BJ (cell line): Measurements from ENCODE around the gene ARSB. TPM values are rescaled to one million over a fixed set of nuclear protein-coding genes. Genes with fewer than 3 reads are reported as not detected.

ENCODE experiments used
- CTCF ChIA-PET: fragments of 350-600 bp; formaldehyde crosslinking; extraction: SDS; loops from one replicate; lab custom pipeline; 2021; ENCODE audit warnings: antibody characterized with exemption, inconsistent platforms; lab: Yijun Ruan, JAX
- POLR2A ChIA-PET: fragments of 300-600 bp; sonication (Branson Sonifier 250); formaldehyde crosslinking; extraction: SDS; loops from one replicate; lab custom pipeline; 2021; ENCODE audit warnings: antibody characterized with exemption; lab: Charles Lee
- DNase-seq: peaks from one replicate; pipeline ENCODE4 v3.0.0-alpha.2; 2011; ENCODE audit warnings: low read depth
- H3K27me3 ChIP-seq: 2 replicates; pipeline ENCODE4 v1.6.0; 2011; ENCODE audit warnings: low read length; ENCODE audit not compliant: control insufficient read depth, insufficient read depth
- H3K36me3 ChIP-seq: 2 replicates; pipeline ENCODE4 v1.5.1; 2011; ENCODE audit warnings: low read length; ENCODE audit not compliant: control insufficient read depth, insufficient read depth
- H3K4me3 ChIP-seq: 2 replicates; pipeline ENCODE4 v1.5.1; 2011; ENCODE audit warnings: low read depth, mild to moderate bottlenecking, control low read depth, low read length
- polyA plus RNA-seq: library from polyadenylated mRNA; depleted of rRNA; stranded (reverse); fragments of >200 nt; gene quantifications from 2 replicates; pipeline ENCODE4 v1.2.3, GENCODE V29; 2011
- TF ChIP-seq, protein P1 (sequence below): IDR thresholded peaks from 2 replicates; pipeline ENCODE4 v1.5.1; 2011; ENCODE audit warnings: low read depth, mild to moderate bottlenecking, control low read depth, inconsistent platforms, low read length, moderate library complexity; ENCODE audit not compliant: insufficient read depth

ARSB gene
- polyA plus RNA-seq, 1 experiment = 26.7 TPM

DNA sequence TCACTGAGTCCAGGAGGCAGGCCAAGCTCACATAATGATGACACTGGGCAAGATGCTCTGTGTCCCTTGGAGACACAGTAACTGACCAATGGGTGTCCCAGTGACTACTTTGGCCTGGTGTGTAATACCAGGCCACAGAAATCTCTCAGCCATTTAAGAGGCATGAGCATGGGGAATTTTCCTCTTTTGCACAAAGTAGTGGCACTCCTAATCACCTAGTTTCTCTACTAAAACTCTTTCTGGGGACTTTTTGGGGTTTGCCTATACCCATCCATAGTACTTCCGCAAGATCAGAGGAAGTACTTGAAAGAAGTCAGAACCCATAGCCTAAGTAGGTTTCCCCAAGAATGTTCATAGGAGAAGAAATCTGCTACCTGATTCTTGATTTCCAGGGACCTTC is 161.9 kb downstream of the ARSB start:
- no peak overlapping the region for H3K4me3 ChIP-seq
- CTCF ChIA-PET = interaction anchor here (1.3 kb wide), 2 partner anchors 9 to 12 kb away, joined by 3 to 4 read pairs; no protein-coding TSS in a partner anchor
- POLR2A ChIA-PET = interaction anchor here (0.6 kb wide), 1 partner anchor 487 kb away, joined by 3 read pairs; no protein-coding TSS in a partner anchor
- TF ChIP-seq, protein P1, sequence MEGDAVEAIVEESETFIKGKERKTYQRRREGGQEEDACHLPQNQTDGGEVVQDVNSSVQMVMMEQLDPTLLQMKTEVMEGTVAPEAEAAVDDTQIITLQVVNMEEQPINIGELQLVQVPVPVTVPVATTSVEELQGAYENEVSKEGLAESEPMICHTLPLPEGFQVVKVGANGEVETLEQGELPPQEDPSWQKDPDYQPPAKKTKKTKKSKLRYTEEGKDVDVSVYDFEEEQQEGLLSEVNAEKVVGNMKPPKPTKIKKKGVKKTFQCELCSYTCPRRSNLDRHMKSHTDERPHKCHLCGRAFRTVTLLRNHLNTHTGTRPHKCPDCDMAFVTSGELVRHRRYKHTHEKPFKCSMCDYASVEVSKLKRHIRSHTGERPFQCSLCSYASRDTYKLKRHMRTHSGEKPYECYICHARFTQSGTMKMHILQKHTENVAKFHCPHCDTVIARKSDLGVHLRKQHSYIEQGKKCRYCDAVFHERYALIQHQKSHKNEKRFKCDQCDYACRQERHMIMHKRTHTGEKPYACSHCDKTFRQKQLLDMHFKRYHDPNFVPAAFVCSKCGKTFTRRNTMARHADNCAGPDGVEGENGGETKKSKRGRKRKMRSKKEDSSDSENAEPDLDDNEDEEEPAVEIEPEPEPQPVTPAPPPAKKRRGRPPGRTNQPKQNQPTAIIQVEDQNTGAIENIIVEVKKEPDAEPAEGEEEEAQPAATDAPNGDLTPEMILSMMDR = no peak
- no peak for DNase-seq
- no peaks in the 10 kb centered on the region for H3K27me3 ChIP-seq
- H3K36me3 ChIP-seq = peaks cover 1% of the 10 kb centered on the region; the same call in 1 of the 2 replicates

DNA sequence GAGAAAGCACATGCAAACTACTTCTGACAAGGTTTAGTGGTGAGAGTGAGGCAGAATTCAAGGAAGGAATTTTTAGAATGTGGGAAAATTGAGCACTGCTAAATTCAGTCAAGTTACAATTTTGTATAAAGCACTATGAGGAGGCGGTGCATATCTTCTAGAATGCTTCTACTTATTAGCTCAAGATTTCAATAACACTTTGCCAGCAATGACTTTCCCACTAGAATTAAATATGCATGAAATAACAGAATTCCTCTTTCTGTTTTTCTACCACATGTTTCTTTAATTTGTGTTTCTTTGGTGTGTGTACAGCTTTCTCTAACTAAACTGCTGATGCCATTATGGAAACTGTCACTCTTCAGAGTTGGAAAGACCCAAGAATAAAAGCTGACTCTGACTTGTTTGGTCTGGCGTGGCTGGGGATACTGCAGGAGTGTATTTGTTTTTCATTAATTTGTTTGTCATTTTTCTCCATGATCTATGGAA is 163.5 kb downstream of the ARSB start:
- H3K4me3 ChIP-seq = no peak overlapping the region
- no peak for DNase-seq
- ChIA-PET CTCF (no interaction called here), POLR2A (no interaction called here)
- TF ChIP-seq, protein P1 = no peak
- no peaks in the 10 kb centered on the region for H3K27me3 ChIP-seq
- peaks cover 1% of the 10 kb centered on the region; the same call in 1 of the 2 replicates for H3K36me3 ChIP-seq

DNA sequence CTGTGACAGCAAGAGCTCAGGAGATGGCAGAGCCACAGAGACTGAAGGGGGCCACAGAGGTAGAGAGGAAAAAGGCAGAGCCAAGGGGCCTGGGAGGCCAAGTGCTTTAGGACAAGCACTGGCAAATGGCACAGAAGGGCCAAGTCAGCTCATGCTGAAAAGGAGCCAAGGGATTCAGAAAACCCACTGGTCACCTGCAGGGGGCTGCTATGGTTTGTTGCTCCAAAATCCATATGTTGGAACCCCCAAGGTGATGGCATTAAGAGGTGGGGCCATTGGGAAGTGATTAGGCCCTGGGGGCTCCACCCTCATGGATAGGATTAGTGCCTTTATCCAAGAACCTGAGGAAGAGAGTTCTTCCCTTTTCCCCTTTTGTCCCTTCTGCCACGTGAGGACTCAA is 165.4 kb downstream of the ARSB start:
- ChIA-PET POLR2A (no interaction called here), CTCF (no interaction called here)
- TF ChIP-seq, protein P1 = no peak
- Histone ChIP-seq H3K4me3 (no peak overlapping the region), H3K27me3 (no peaks in the 10 kb centered on the region), H3K36me3 (peaks cover 1% of the 10 kb centered on the region; the same call in 1 of the 2 replicates)
- no peak for DNase-seq

DNA sequence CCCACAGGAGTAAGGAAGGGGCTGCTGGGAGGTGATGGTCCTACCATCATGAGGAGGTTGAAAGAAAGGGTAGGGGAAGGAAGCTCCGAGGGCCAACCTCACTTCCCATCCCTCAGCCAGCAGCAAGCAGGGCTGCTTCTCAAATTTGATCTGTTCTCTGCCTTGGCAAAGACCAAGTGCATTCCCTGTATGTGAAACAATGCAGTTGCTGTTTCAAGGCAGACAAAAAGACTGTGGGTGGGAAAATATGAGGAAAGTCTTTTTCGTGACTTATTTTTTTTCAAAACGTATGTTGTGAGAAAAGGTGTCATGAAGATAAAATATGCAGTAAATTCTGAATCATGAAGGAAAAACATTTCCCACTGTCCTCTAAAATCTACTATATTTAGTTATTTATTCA is 165.9 kb downstream of the ARSB start:
- POLR2A ChIA-PET = no interaction called here
- H3K27me3 ChIP-seq = no peaks in the 10 kb centered on the region
- TF ChIP-seq, protein P1 = no peak
- CTCF ChIA-PET = no interaction called here
- peaks cover 1% of the 10 kb centered on the region; the same call in 1 of the 2 replicates for H3K36me3 ChIP-seq
- DNase-seq = no peak
- no peak overlapping the region for H3K4me3 ChIP-seq

DNA sequence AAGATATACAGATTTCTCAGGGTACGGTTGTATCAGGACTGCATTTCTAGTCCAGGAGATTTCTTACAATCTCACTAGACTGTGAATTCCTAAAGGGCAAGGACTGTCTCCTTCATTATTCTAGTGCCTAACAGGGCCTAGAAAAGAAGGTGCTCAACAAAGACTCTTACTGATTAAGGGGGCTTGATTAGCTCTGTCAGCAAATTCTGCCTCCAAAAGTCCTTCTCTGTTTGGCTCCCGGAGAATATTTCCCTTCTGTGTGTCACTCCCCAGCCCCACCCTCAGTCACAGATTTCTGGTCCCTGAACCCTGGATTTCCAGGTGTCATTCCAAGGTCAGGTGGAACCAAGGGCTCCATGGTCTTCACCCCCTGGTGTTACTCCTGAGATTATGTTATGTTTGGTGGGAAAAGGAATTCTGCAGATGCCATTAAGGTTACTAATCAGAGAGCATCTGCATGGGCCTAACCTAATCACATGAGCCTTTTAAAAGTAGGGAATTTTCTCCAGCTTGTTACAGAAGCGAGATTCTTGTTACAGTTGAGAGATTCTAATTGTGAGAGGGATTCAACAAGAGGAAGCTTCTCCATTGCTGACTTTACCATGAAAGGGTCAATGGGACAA is 168.9 kb downstream of the ARSB start:
- TF ChIP-seq, protein P1 = no peak
- DNase-seq = no peak
- peaks cover 1% of the 10 kb centered on the region; the same call in 1 of the 2 replicates for H3K36me3 ChIP-seq
- POLR2A ChIA-PET = no interaction called here
- H3K27me3 ChIP-seq = no peaks in the 10 kb centered on the region
- no peak overlapping the region for H3K4me3 ChIP-seq
- CTCF ChIA-PET = interaction anchor here (1.1 to 2.3 kb wide), 3 partner anchors 15 to 278 kb away, joined by 3 to 5 read pairs (median 3); no protein-coding TSS in a partner anchor
